HG03460 (cell line): Measurements from ENCODE around the gene FAM171A1.

Experiments used
- ATAC-seq: cut with Tn5 transposase; IDR thresholded peaks from one replicate; pipeline ENCODE4 v1.9.1; 2021; ENCODE audit not compliant: unreplicated experiment

Gene FAM171A1

GRCh38 chr10:15253951-15254807 is 116.9 kb downstream of the FAM171A1 start:
- ATAC-seq: no peak

- no peak for ATAC-seq
Observed at GRCh38 chr10:15252396-15252795, 118.7 kb downstream of the FAM171A1 start.

- no peak for ATAC-seq
Observed at GRCh38 chr10:15251791-15252380, 119.2 kb downstream of the FAM171A1 start.

- no peak for ATAC-seq
Observed at GRCh38 chr10:15245530-15245929, 125.6 kb downstream of the FAM171A1 start.

GRCh38 chr10:15244635-15245197 is 126.4 kb downstream of the FAM171A1 start:
- ATAC-seq: no peak

- no peak for ATAC-seq
Observed at GRCh38 chr10:15242261-15242840, 128.7 kb downstream of the FAM171A1 start.

GRCh38 chr10:15241306-15241705 is 129.8 kb downstream of the FAM171A1 start:
- ATAC-seq: no peak

- ATAC-seq: no peak
Observed at GRCh38 chr10:15238555-15239335, 132.3 kb downstream of the FAM171A1 start.

GRCh38 chr10:15237351-15237750 is 133.7 kb downstream of the FAM171A1 start:
- no peak for ATAC-seq

GRCh38 chr10:15236340-15236739 is 134.7 kb downstream of the FAM171A1 start:
- ATAC-seq: no peak

- ATAC-seq: no peak
Observed at GRCh38 chr10:15232279-15232678, 138.8 kb downstream of the FAM171A1 start.

GRCh38 chr10:15231426-15231825 is 139.7 kb downstream of the FAM171A1 start:
- no peak for ATAC-seq

- no peak for ATAC-seq
Observed at GRCh38 chr10:15230257-15230656, 140.8 kb downstream of the FAM171A1 start.

GRCh38 chr10:15229268-15229667 is 141.8 kb downstream of the FAM171A1 start:
- no peak for ATAC-seq

- no peak for ATAC-seq
Observed at GRCh38 chr10:15228426-15228825, 142.7 kb downstream of the FAM171A1 start.

GRCh38 chr10:15227611-15228372 is 143.3 kb downstream of the FAM171A1 start:
- no peak for ATAC-seq

GRCh38 chr10:15225511-15225910 is 145.6 kb downstream of the FAM171A1 start:
- ATAC-seq: no peak

GRCh38 chr10:15224948-15225347 is 146.1 kb downstream of the FAM171A1 start:
- no peak for ATAC-seq

- ATAC-seq: no peak
Observed at GRCh38 chr10:15223174-15223573, 147.9 kb downstream of the FAM171A1 start.

- no peak for ATAC-seq
Observed at GRCh38 chr10:15222511-15222910, 148.6 kb downstream of the FAM171A1 start.
